GM19351 (cell line): Measurements from ENCODE around the gene MAML3.

Experiments used
- ATAC-seq: cut with Tn5 transposase; IDR thresholded peaks from one replicate; pipeline ENCODE4 v1.9.1; 2021; ENCODE audit warnings: mild to moderate bottlenecking, moderate library complexity; ENCODE audit not compliant: unreplicated experiment

The MAML3 gene

GRCh38 chr4:139740531-139741041 lies 413.4 kb downstream of the MAML3 start:
- no peak for ATAC-seq

- no peak for ATAC-seq
Observed at GRCh38 chr4:139740121-139740520, 413.9 kb downstream of the MAML3 start.

DNA sequence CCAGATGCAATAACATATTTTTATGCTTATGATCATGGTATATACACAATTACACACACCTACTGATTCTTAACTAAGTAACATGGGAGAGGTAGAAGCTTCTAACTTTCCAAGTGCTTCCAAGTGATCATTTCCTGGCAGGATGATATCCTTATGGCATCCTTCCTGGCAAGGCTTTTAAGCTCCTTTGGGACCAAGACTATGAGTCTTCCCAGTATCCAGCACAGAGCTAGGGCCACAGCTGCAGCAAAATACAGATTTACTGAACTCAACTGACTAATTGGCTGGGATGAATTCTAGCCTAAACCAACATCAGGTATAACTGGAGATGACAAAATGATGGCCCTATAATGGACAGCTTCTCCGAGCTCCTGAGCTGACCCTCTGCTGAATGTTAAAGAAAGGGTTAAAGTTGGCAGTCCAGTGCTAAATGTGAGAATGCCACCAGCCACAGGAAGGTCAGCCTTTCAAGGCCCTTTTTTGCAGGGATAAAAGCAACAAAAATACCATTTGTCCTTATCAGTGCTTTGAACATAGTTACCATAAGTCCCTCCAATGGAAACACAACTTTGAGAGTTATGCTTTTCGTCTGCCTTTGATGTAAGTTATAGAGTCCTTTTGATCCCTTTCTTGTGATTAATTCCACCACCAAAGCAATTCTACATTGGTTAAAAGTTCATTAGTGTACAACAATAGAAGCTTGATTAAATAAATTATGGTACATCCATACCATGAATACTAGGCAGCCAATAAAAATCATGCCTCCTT lies 415.0 kb downstream of the MAML3 start:
- ATAC-seq: no peak

- ATAC-seq: no peak
Observed at GRCh38 chr4:139736661-139737060, 417.3 kb downstream of the MAML3 start.

- no peak for ATAC-seq
Observed at GRCh38 chr4:139736274-139736660, 417.7 kb downstream of the MAML3 start.

- ATAC-seq: no peak
Observed at GRCh38 chr4:139735381-139736273, 418.4 kb downstream of the MAML3 start.

- ATAC-seq: peak; percentile 70
Observed at GRCh38 chr4:139734875-139735380, 419.1 kb downstream of the MAML3 start.

DNA sequence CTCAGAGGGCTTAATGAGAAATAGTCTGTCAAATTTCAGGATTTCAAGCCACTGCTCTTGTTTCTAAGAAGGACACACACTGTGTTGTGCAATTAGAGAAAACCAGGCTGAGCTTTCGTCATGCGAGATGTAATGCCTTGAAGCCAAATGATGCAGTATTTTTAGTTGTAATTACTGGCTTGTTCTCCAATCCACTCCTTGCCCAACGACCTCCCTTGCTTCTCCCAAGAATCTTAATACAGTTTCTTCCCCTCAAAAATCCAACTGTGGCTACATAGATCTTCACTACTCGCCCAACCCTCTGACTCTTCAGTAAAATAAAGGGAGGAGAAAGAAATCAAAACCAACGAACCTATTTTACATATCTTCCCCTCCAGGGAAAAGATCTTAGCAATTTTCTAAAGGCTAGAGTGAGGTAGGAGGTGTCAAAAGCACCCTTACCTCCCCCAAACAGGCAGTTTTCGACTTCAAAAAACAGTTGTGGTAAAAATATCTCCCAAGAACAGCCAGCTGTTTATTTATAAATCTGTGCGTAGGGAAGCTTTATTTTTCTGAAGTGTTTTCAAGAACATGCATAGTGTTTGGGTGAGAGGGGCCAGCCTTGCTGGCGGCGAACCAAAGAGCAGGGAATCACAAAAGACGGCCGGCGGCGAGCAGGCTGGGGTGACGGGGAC lies 419.6 kb downstream of the MAML3 start:
- ATAC-seq: no peak

DNA sequence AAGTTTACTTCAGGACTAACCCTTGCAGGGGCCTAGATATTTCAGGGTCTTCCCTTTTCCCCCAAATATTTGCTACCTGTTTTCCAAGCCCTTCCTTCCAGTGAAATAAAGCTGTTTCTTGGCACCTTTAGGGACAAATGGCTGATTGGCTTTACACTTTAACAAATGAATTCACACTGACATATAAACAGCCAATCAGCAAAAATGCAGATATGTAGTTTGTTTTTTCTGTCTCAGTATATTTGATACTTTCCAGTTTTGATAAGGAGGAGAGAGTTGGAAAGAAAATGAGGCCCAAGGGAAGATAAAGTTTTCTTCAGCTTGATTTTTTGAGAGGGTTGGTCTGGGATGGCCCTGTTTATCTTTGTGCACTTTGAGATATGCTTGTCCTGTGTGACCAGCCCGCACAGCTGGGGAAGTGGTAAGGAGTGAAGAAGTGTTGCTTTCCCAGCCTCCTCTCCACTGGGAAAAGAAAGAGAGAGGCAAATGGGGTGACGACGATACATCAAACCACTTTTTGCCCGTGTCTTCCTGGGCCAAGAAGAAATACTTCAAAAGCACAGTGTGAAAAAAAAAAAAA lies 420.9 kb downstream of the MAML3 start:
- ATAC-seq: no peak

DNA sequence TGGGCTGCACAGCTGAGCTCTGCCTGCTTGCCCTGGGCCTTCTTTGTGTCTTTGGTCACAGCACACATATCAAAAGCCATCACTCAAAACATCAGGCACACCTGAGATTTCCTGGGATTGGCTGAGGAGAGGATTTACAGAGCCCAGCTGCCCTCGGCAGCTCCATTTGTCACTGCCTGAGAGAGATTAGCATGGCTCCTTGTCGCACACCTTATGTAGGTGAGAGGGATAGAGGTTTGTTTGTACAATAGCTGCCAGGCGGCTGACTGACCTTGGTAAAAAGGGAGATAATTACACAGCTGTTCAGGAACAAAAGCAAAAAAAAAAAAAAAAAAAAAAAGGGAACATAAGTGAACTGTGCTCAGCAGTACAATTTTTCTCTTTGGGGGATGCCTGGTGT lies 425.1 kb downstream of the MAML3 start:
- ATAC-seq: no peak

DNA sequence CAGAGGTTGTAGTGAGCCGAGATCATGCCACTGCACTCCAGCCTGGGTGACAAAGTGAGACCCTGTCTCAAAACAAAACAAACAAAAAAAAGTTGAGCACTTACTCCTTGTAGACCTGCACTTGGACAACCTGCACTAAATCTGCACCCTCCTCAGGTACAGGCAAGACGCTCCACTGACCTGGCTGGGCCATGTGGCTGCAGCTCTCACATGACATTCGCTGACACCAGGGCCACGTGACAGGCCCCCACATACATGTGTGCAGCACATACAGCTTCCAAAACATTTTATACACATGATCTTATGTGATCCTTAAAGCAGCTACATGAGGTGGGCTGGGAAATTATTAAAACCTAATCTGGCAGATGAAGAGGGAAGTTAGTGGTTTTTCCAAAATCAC lies 425.8 kb downstream of the MAML3 start:
- ATAC-seq: no peak

DNA sequence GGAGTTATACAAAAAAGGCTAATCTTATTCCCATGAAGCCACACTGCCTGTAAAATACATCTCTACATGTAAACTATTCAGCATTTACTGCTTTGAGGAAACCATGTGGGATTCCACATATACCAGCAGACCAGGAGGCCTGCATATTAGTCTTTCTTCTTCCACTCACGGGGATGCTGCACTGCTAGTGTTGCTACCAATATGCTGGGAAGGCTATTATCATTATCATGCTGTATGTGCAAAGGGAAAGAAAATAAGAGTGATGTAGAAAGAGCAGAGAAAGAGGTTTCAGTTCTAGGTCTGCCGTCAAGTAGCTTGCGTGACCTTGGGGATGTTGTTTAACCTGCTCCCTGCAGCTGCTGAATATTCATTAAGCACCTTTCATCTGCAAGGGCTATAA lies 427.4 kb downstream of the MAML3 start:
- ATAC-seq: no peak

DNA sequence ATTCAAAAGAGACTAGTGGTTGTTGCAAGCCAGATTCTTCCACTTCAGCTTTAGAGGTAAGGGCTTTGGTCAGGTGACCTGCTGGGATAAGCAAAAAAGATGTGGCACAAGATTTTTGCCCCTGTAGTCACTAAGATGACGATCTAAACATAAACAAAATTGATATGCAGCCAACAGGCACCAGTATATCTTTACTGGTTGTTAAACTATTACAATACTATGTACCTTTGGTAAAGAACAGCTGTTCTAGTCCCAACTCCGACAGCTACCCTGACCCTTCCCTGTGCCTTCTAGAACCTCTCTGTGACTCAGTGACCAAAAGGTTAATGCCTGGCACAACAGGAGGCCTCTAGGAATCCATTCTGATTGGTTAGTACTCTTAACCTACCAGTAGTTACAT lies 428.7 kb downstream of the MAML3 start:
- no peak for ATAC-seq

GRCh38 chr4:139721789-139722188 lies 432.2 kb downstream of the MAML3 start:
- ATAC-seq: no peak

- no peak for ATAC-seq
Observed at GRCh38 chr4:139720806-139721205, 433.2 kb downstream of the MAML3 start.

- ATAC-seq: no peak
Observed at GRCh38 chr4:139719381-139720101, 434.4 kb downstream of the MAML3 start.

- no peak for ATAC-seq
Observed at GRCh38 chr4:139718833-139719232, 435.2 kb downstream of the MAML3 start.

GRCh38 chr4:139718358-139718757 lies 435.6 kb downstream of the MAML3 start:
- ATAC-seq: no peak

- ATAC-seq: no peak
Observed at GRCh38 chr4:139715746-139716391, 438.1 kb downstream of the MAML3 start.

GRCh38 chr4:139712882-139713281 lies 441.1 kb downstream of the MAML3 start:
- no peak for ATAC-seq
